Mesenchymal stem cell (in vitro differentiated cells and primary cell): Measurements from ENCODE around the gene CCT8.

Source experiments
- DNase-seq: peaks from one replicate; pipeline ENCODE4 v3.0.0-alpha.2; 2013
- H2AFZ ChIP-seq: one replicate; pipeline ENCODE4 v1.6.1; 2013; ENCODE audit warnings: low read depth, mild to moderate bottlenecking, control low read depth, inconsistent platforms, low read length, moderate library complexity
- H2AK5ac ChIP-seq: 2 replicates; pipeline ENCODE4 v1.6.1; 2013; ENCODE audit warnings: low read length, moderate library complexity, mild to moderate bottlenecking, inconsistent platforms; ENCODE audit not compliant: severe bottlenecking
- H2BK120ac ChIP-seq: one replicate; pipeline ENCODE4 v1.6.1; 2013; ENCODE audit warnings: low read depth, mild to moderate bottlenecking, inconsistent platforms, low read length, moderate library complexity
- H2BK12ac ChIP-seq, 2 experiments: one replicate each; pipeline ENCODE4 v1.6.1; 2013; ENCODE audit warnings: inconsistent platforms in 2 of 2, low read length in 2 of 2, mild to moderate bottlenecking in 2 of 2, moderate library complexity in 2 of 2, control low read depth in 1 of 2
- H2BK15ac ChIP-seq: one replicate; pipeline ENCODE4 v1.6.1; 2013; ENCODE audit warnings: mild to moderate bottlenecking, low read depth, inconsistent platforms; ENCODE audit not compliant: poor library complexity, severe bottlenecking
- H2BK5ac ChIP-seq: 2 replicates; pipeline ENCODE4 v1.6.1; 2013; ENCODE audit warnings: low read depth, mild to moderate bottlenecking, low read length, control low read depth, inconsistent platforms; ENCODE audit not compliant: poor library complexity, severe bottlenecking
- H3K14ac ChIP-seq, 2 experiments: one replicate each; pipeline ENCODE4 v1.6.1; 2013; ENCODE audit warnings: inconsistent platforms in 2 of 2, low read length in 2 of 2, control low read depth in 1 of 2, mild to moderate bottlenecking in 1 of 2, moderate library complexity in 1 of 2
- H3K18ac ChIP-seq, 2 experiments: one replicate each; pipeline ENCODE4 v1.6.1; 2013; ENCODE audit warnings: inconsistent platforms in 2 of 2, low read length in 2 of 2, control low read depth in 1 of 2, low read depth in 1 of 2, mild to moderate bottlenecking in 1 of 2
- H3K23ac ChIP-seq, 2 experiments: one replicate each; pipeline ENCODE4 v1.6.1; 2013; ENCODE audit warnings: inconsistent platforms in 2 of 2, low read length in 2 of 2, mild to moderate bottlenecking in 2 of 2, moderate library complexity in 2 of 2, control low read depth in 1 of 2
- H3K27ac ChIP-seq: 2 replicates; pipeline ENCODE4 v1.5.1; 2013; ENCODE audit warnings: mild to moderate bottlenecking, moderate library complexity, low read length, control low read depth, inconsistent platforms; ENCODE audit not compliant: poor library complexity, severe bottlenecking
- H3K27me3 ChIP-seq, 2 experiments: 2 replicates each; pipeline versions ENCODE4 v1.6.1 to v1.7.0; 2013; ENCODE audit warnings: low read length in 2 of 2, mild to moderate bottlenecking in 2 of 2, moderate library complexity in 2 of 2, control low read depth in 1 of 2, inconsistent platforms in 1 of 2; ENCODE audit not compliant: control insufficient read depth in 1 of 2, insufficient read depth in 1 of 2
- H3K36me3 ChIP-seq, 2 experiments: 2 replicates each; pipeline versions ENCODE4 v1.6.1 to v1.7.0; 2013; ENCODE audit warnings: low read length in 2 of 2, control low read depth in 1 of 2, inconsistent platforms in 1 of 2, low read depth in 1 of 2, mild to moderate bottlenecking in 1 of 2; ENCODE audit not compliant: insufficient read depth in 2 of 2, control insufficient read depth in 1 of 2
- H3K4ac ChIP-seq, 2 experiments: one replicate each; pipeline ENCODE4 v1.6.1; 2013; ENCODE audit warnings: inconsistent platforms in 2 of 2, low read length in 2 of 2, mild to moderate bottlenecking in 2 of 2, moderate library complexity in 2 of 2, control low read depth in 1 of 2, low read depth in 1 of 2
- H3K4me1 ChIP-seq: 2 replicates; pipeline ENCODE4 v1.6.1; 2013; ENCODE audit warnings: low read depth, low read length, control low read depth; ENCODE audit not compliant: control insufficient read depth, insufficient read depth
- H3K4me2 ChIP-seq: 2 replicates; pipeline ENCODE4 v1.6.1; 2013; ENCODE audit warnings: low read length, mild to moderate bottlenecking, inconsistent platforms; ENCODE audit not compliant: poor library complexity, severe bottlenecking
- H3K4me3 ChIP-seq, 2 experiments: 2 replicates each; pipeline versions ENCODE4 v1.5.1 to v1.7.0; 2013; ENCODE audit warnings: low read length in 2 of 2, mild to moderate bottlenecking in 2 of 2, control low read depth in 1 of 2, low read depth in 1 of 2; ENCODE audit not compliant: insufficient read depth in 1 of 2
- H3K79me1 ChIP-seq: replicated peaks from 2 replicates; pipeline ENCODE4 v1.6.1; 2013; ENCODE audit warnings: mild to moderate bottlenecking, control low read depth, low read length, inconsistent platforms; ENCODE audit not compliant: poor library complexity, severe bottlenecking
- H3K9ac ChIP-seq: 2 replicates; pipeline ENCODE4 v1.7.0; 2013; ENCODE audit warnings: mild to moderate bottlenecking, low read length, moderate library complexity
- H3K9me3 ChIP-seq: 2 replicates; pipeline ENCODE4 v1.7.0; 2013; ENCODE audit warnings: mild to moderate bottlenecking, low read length; ENCODE audit not compliant: control insufficient read depth
- H4K8ac ChIP-seq: one replicate; pipeline ENCODE4 v1.6.1; 2013; ENCODE audit warnings: inconsistent platforms, mild to moderate bottlenecking, low read length, moderate library complexity
- H4K91ac ChIP-seq: one replicate; pipeline ENCODE4 v1.6.1; 2013; ENCODE audit warnings: mild to moderate bottlenecking, low read length, inconsistent platforms
- WGBS: methylation state at CpG from one replicate; pipeline ENCODE4 v1.1.7; 2013; ENCODE audit warnings: mixed read lengths; 5-methylcytosine and 5-hydroxymethylcytosine counted together

CCT8 gene

DNA sequence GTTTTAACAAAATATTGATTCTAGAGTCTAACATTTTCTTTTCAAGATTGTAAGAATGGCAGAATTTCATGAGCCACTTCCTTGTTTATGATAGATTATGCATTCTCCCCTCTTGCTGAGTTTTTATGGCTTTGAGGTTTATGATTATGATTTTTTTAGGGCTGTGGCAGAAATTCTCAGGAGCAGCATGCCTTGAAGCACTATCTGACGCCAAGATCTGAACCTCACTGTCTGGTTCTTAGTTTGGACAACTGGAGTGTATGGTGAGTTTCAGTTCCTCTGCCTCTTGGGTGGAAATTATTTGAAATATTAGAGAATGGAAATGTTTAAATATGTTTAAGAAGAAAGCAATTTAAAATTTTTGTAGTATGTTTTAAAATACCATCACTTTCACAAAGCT, 38.8 kb downstream of the CCT8 start:
- Histone ChIP-seq H2AFZ (no peak overlapping the region), H2AK5ac (no peak overlapping the region), H2BK120ac (no peak overlapping the region), H3K79me1 (peaks cover 19% of the 10 kb centered on the region), H3K9me3 (no peaks in the 10 kb centered on the region), H3K36me3 (peaks cover 23 to 95% of the 10 kb centered on the region in 2 experiments), H3K4me3 (no peak overlapping the region), H4K91ac (no peak overlapping the region), H3K18ac (no peak overlapping the region), H2BK15ac (no peak overlapping the region), H2BK12ac (no peak overlapping the region), H3K27me3 (no peaks in the 10 kb centered on the region), H3K4me2 (no peak overlapping the region), H3K4me1 (no peaks in the 10 kb centered on the region), H3K27ac (no peak overlapping the region), H4K8ac (no peak overlapping the region), H2BK5ac (no peak overlapping the region), H3K23ac (no peak overlapping the region), H3K14ac (no peak overlapping the region), H3K9ac (no peak overlapping the region), H3K4ac (no peak overlapping the region)
- DNase-seq = no peak
- whole genome bisulfite sequencing = 97% methylated on average over 1 of the region's 1 CpG

DNA sequence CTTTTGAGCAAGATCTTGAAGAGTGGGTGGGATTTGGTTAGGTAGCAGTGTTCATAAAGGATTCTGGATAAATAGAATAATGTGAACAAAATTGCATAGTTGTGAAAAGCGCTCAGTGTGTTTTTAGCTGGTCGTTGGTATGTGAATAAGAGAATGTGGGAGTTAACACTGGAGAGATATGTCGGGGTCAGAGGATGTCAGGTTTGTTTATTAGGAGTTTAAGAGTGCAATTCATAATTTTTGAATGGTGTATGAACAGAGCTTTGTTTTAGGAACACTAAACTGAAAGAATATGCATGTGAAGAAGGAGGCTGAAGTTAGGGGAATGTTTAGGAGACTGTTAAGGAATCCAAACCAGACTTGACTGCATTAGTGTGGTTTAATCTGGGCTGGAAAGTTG, 39.6 kb downstream of the CCT8 start:
- no peaks in the 10 kb centered on the region for H3K4me1 ChIP-seq
- H3K27me3 ChIP-seq = no peaks in the 10 kb centered on the region
- no peak overlapping the region for H3K14ac ChIP-seq
- H3K27ac ChIP-seq = no peak overlapping the region
- H4K8ac ChIP-seq = no peak overlapping the region
- no peak overlapping the region for H3K9ac ChIP-seq
- H2BK120ac ChIP-seq = no peak overlapping the region
- no peak overlapping the region for H4K91ac ChIP-seq
- no peak overlapping the region for H2AK5ac ChIP-seq
- peaks cover 22% of the 10 kb centered on the region for H3K79me1 ChIP-seq
- H3K4ac ChIP-seq = no peak overlapping the region
- WGBS = 88% methylated on average over 3 of the region's 3 CpGs
- H2BK15ac ChIP-seq = no peak overlapping the region
- H3K4me2 ChIP-seq = no peak overlapping the region
- H2BK5ac ChIP-seq = no peak overlapping the region
- H2BK12ac ChIP-seq = no peak overlapping the region
- H3K18ac ChIP-seq = no peak overlapping the region
- no peak for DNase-seq
- H3K4me3 ChIP-seq = no peak overlapping the region
- H3K36me3 ChIP-seq = peaks cover 23 to 93% of the 10 kb centered on the region in 2 experiments
- no peak overlapping the region for H3K23ac ChIP-seq
- no peak overlapping the region for H2AFZ ChIP-seq
- no peaks in the 10 kb centered on the region for H3K9me3 ChIP-seq

GRCh38 chr21:29033301-29033700, 40.1 kb downstream of the CCT8 start:
- Histone ChIP-seq H3K4ac (no peak overlapping the region), H4K8ac (no peak overlapping the region), H2BK5ac (no peak overlapping the region), H3K9ac (no peak overlapping the region), H3K9me3 (no peaks in the 10 kb centered on the region), H3K14ac (no peak overlapping the region), H3K4me1 (no peaks in the 10 kb centered on the region), H3K27me3 (no peaks in the 10 kb centered on the region), H2BK12ac (no peak overlapping the region), H3K27ac (no peak overlapping the region), H3K79me1 (peaks cover 23% of the 10 kb centered on the region), H2BK15ac (no peak overlapping the region), H4K91ac (no peak overlapping the region), H3K18ac (no peak overlapping the region), H2AK5ac (no peak overlapping the region), H3K36me3 (peaks cover 26 to 92% of the 10 kb centered on the region in 2 experiments), H3K23ac (no peak overlapping the region), H2AFZ (no peak overlapping the region), H3K4me2 (no peak overlapping the region), H2BK120ac (no peak overlapping the region), H3K4me3 (no peak overlapping the region)
- WGBS = 100% methylated on average over 2 of the region's 4 CpGs
- no peak for DNase-seq

DNA sequence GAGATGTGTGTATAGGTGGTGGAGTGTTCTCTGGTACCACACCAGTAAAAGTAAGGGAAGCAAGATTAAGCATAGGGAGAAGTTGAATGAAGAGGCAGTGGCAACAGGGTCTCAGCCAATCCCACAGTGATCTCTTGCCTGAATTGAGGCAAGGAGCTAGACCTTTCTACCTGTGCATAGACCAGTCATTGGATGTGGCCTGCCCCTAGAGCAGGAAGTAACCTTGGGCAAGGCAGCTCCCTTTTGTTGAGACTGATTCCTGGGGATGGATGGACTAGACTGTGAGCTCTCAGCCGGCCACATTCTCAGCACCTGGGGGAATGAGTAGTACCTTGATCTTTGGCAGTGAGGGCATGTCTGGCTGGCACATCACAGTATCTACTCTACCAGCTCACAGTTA, 42.5 kb downstream of the CCT8 start:
- WGBS = 80% methylated on average over 1 of the region's 1 CpG
- Histone ChIP-seq H3K9ac (no peak overlapping the region), H3K4me3 (no peak overlapping the region), H3K4me2 (no peak overlapping the region), H3K14ac (no peak overlapping the region), H2BK12ac (no peak overlapping the region), H3K79me1 (peaks cover 24% of the 10 kb centered on the region), H3K27me3 (no peaks in the 10 kb centered on the region), H4K8ac (no peak overlapping the region), H4K91ac (no peak overlapping the region), H2BK15ac (no peak overlapping the region), H3K18ac (no peak overlapping the region), H2AFZ (no peak overlapping the region), H3K23ac (no peak overlapping the region), H2BK5ac (no peak overlapping the region), H3K27ac (no peak overlapping the region), H3K4ac (no peak overlapping the region), H2BK120ac (no peak overlapping the region), H3K9me3 (no peaks in the 10 kb centered on the region), H3K4me1 (peaks cover 3% of the 10 kb centered on the region), H3K36me3 (peaks cover 24 to 68% of the 10 kb centered on the region in 2 experiments), H2AK5ac (no peak overlapping the region)
- DNase-seq = no peak
